ENCODE results near the gene IGSF1.

DNA sequence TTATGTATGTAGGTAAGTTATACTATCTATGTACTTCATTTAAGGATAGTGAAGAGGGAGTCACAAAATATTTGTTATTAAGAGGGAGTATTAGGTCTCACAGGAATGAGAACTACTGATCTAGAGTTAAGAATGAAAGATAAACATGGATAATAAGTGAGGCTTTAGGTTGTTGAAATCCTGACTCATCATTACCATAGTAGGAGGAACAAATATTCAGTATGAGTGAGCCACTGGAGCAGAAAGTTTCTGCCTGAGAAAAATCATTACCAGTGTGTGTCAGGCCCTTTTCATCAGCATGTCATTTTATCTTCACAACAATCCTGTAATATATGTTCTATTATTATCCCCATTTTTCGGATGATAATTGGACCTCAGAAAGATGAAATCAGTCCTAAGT, 27.2 kb upstream of the IGSF1 start:
- TF ChIP-seq POLR2AphosphoS5 (IDR thresholded peaks at IDR 0.05; ENCODE audit: low read depth, low read length) (no peak), CTCF (IDR thresholded peaks at IDR 0.05) (no peak), SIN3A (IDR thresholded peaks at IDR 0.05; ENCODE audit: borderline replicate concordance, insufficient read depth, low read depth, low read length) (no peak)
- TF ChIP-seq, protein P1, sequence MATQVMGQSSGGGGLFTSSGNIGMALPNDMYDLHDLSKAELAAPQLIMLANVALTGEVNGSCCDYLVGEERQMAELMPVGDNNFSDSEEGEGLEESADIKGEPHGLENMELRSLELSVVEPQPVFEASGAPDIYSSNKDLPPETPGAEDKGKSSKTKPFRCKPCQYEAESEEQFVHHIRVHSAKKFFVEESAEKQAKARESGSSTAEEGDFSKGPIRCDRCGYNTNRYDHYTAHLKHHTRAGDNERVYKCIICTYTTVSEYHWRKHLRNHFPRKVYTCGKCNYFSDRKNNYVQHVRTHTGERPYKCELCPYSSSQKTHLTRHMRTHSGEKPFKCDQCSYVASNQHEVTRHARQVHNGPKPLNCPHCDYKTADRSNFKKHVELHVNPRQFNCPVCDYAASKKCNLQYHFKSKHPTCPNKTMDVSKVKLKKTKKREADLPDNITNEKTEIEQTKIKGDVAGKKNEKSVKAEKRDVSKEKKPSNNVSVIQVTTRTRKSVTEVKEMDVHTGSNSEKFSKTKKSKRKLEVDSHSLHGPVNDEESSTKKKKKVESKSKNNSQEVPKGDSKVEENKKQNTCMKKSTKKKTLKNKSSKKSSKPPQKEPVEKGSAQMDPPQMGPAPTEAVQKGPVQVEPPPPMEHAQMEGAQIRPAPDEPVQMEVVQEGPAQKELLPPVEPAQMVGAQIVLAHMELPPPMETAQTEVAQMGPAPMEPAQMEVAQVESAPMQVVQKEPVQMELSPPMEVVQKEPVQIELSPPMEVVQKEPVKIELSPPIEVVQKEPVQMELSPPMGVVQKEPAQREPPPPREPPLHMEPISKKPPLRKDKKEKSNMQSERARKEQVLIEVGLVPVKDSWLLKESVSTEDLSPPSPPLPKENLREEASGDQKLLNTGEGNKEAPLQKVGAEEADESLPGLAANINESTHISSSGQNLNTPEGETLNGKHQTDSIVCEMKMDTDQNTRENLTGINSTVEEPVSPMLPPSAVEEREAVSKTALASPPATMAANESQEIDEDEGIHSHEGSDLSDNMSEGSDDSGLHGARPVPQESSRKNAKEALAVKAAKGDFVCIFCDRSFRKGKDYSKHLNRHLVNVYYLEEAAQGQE (IDR thresholded peaks at IDR 0.05; ENCODE audit: insufficient read depth in 1 of 2, low read depth in 2 of 2, low read length in 1 of 2): no peak

Measured in Panc1 (cell line).